MM.1S (cell line): Measurements from ENCODE around the gene G0S2.

Source experiments
- DNase-seq: peaks from one replicate; pipeline ENCODE4 v3.0.0-alpha.2; 2015
- H2AFZ ChIP-seq: fragments of 300-600 bp; sonication (generic); 2 replicates; pipeline ENCODE4 v1.6.0; 2016; ENCODE audit warnings: antibody characterized with exemption, low read length
- H3F3A ChIP-seq: fragments of 300-600 bp; sonication (generic); 2 replicates; pipeline ENCODE4 v1.6.1; 2016; ENCODE audit warnings: mild to moderate bottlenecking, antibody characterized with exemption, low read length, moderate library complexity, mixed read lengths; ENCODE audit not compliant: insufficient read depth
- H3K27ac ChIP-seq: fragments of 300-600 bp; sonication (generic); 2 replicates; pipeline ENCODE4 v1.5.1; 2016; ENCODE audit warnings: mild to moderate bottlenecking, low read length
- H3K27me3 ChIP-seq: fragments of 300-600 bp; sonication (generic); replicated peaks from 2 replicates; pipeline ENCODE4 v1.6.0; 2016; ENCODE audit warnings: low read length; ENCODE audit not compliant: insufficient read depth
- H3K36me3 ChIP-seq: fragments of 300-600 bp; sonication (generic); replicated peaks from 2 replicates; pipeline ENCODE4 v1.6.1; 2016; ENCODE audit warnings: mild to moderate bottlenecking, low read length, mixed read lengths; ENCODE audit not compliant: insufficient read depth
- H3K4me1 ChIP-seq: fragments of 300-600 bp; sonication (generic); 2 replicates; pipeline ENCODE4 v1.6.1; 2016; ENCODE audit warnings: low read length, mixed read lengths
- H3K4me2 ChIP-seq: fragments of 300-600 bp; sonication (generic); 2 replicates; pipeline ENCODE4 v1.6.0; 2016; ENCODE audit warnings: low read depth, low read length
- H3K4me3 ChIP-seq: fragments of 300-600 bp; sonication (generic); 2 replicates; pipeline ENCODE4 v1.5.1; 2016; ENCODE audit warnings: low read length, mixed read lengths
- H3K79me2 ChIP-seq: fragments of 300-600 bp; sonication (generic); 2 replicates; pipeline ENCODE4 v1.6.1; 2016; ENCODE audit warnings: mixed run types, low read length, mixed read lengths
- H3K9ac ChIP-seq: fragments of 300-600 bp; sonication (generic); 2 replicates; pipeline ENCODE4 v1.6.1; 2016; ENCODE audit warnings: low read length, mixed read lengths
- H3K9me2 ChIP-seq: fragments of 300-600 bp; sonication (generic); replicated peaks from 2 replicates; pipeline ENCODE4 v1.6.1; 2016; ENCODE audit warnings: mild to moderate bottlenecking, low read length, mixed read lengths; ENCODE audit not compliant: insufficient read depth
- H3K9me3 ChIP-seq: fragments of 300-600 bp; sonication (generic); replicated peaks from 2 replicates; pipeline ENCODE4 v1.6.1; 2016; ENCODE audit warnings: mild to moderate bottlenecking, low read length, mixed read lengths; ENCODE audit not compliant: insufficient read depth
- H4K20me1 ChIP-seq: fragments of 300-600 bp; sonication (generic); 2 replicates; pipeline ENCODE4 v1.6.1; 2016; ENCODE audit warnings: mild to moderate bottlenecking, low read length, moderate library complexity, mixed read lengths; ENCODE audit not compliant: insufficient read depth
- CTCF ChIP-seq: fragments of 300-600 bp; sonication (generic); IDR thresholded peaks from 2 replicates; pipeline ENCODE4 v1.5.1; 2016; ENCODE audit warnings: antibody characterized with exemption, low read length, mixed read lengths
- EZH2 ChIP-seq: fragments of 300-600 bp; sonication (generic); optimal IDR thresholded peaks from 2 replicates; pipeline ENCODE3; 2017; ENCODE audit warnings: low read depth, mild to moderate bottlenecking, antibody characterized with exemption, low read length, mixed read lengths
- EZH2phosphoT487 ChIP-seq: fragments of 300-600 bp; sonication (generic); IDR thresholded peaks from 2 replicates; pipeline ENCODE4 v1.6.1; 2018; ENCODE audit warnings: antibody characterized with exemption, low read length

G0S2 gene

GRCh38 chr1:209672705-209673630 is 2.2 kb upstream of the G0S2 start:
- H4K20me1 ChIP-seq = no peaks in the 10 kb centered on the region

GRCh38 chr1:209673631-209674417 is 1.4 kb upstream of the G0S2 start:
- H3K36me3 ChIP-seq = no peaks in the 10 kb centered on the region
- no peak for DNase-seq
- H3K27ac ChIP-seq = peak overlapping the region; percentile 78
- H3K9ac ChIP-seq = peak overlapping the region; percentile 14; the same call in 1 of the 2 replicates
- H3K4me2 ChIP-seq = peak overlapping the region; percentile 36
- H3K4me1 ChIP-seq = peaks cover 37% of the 10 kb centered on the region
- no peaks in the 10 kb centered on the region for H3K9me2 ChIP-seq
- no peaks in the 10 kb centered on the region for H3K79me2 ChIP-seq
- no peaks in the 10 kb centered on the region for H3K9me3 ChIP-seq
- peak overlapping the region; percentile 3; the same call in 1 of the 2 replicates for H2AFZ ChIP-seq
- no peaks in the 10 kb centered on the region for H3K27me3 ChIP-seq
- no peaks in the 10 kb centered on the region for H4K20me1 ChIP-seq
- peaks cover 17% of the 10 kb centered on the region for H3F3A ChIP-seq
- TF ChIP-seq EZH2 (no peak), EZH2phosphoT487 (no peak), CTCF (no peak)
- H3K4me3 ChIP-seq = no peak overlapping the region

More at GRCh38 chr1:209672705-209673630, 2.2 kb upstream of the G0S2 start:
- peak overlapping the region; percentile 28; the same call in 1 of the 2 replicates for H2AFZ ChIP-seq
- H3K79me2 ChIP-seq = no peaks in the 10 kb centered on the region
- H3K9me2 ChIP-seq = no peaks in the 10 kb centered on the region
- DNase-seq = peak; percentile 96
- peak overlapping the region; percentile 14; the same call in 1 of the 2 replicates for H3K9ac ChIP-seq
- no peaks in the 10 kb centered on the region for H3K27me3 ChIP-seq
- peak overlapping the region; percentile 78 for H3K27ac ChIP-seq
- H3F3A ChIP-seq = peaks cover 17% of the 10 kb centered on the region
- no peak overlapping the region for H3K4me3 ChIP-seq
- no peaks in the 10 kb centered on the region for H3K9me3 ChIP-seq
- H3K4me2 ChIP-seq = peak overlapping the region; percentile 36
- H3K4me1 ChIP-seq = peaks cover 37% of the 10 kb centered on the region
- no peak for TF ChIP-seq EZH2
- no peak for TF ChIP-seq CTCF
- no peak for TF ChIP-seq EZH2phosphoT487
- no peaks in the 10 kb centered on the region for H3K36me3 ChIP-seq

GRCh38 chr1:209675565-209676154 is 448 bp downstream of the G0S2 start:
- Histone ChIP-seq H3K4me3 (no peak overlapping the region), H3K27me3 (no peaks in the 10 kb centered on the region), H4K20me1 (no peaks in the 10 kb centered on the region), H3K4me2 (no peak overlapping the region), H3K9me2 (no peaks in the 10 kb centered on the region), H3K4me1 (peaks cover 35% of the 10 kb centered on the region), H3F3A (peaks cover 17% of the 10 kb centered on the region), H3K36me3 (no peaks in the 10 kb centered on the region), H3K9ac (no peak overlapping the region), H3K79me2 (no peaks in the 10 kb centered on the region), H2AFZ (no peak overlapping the region), H3K27ac (no peak overlapping the region), H3K9me3 (no peaks in the 10 kb centered on the region)
- DNase-seq = no peak
- TF ChIP-seq CTCF (no peak), EZH2 (no peak), EZH2phosphoT487 (no peak)
